HEK293T (cell line): ENCODE measurements around the gene CEP95.

Experiments
- ELF4 ChIP-seq: fragments of 450-650 bp; IDR thresholded peaks from 2 replicates; pipeline ENCODE4 v1.6.1; 2017; ENCODE audit warnings: antibody characterized with exemption
- FOXK2 ChIP-seq: fragments of 450-650 bp; IDR thresholded peaks from 2 replicates; pipeline ENCODE4 v1.6.1; 2016; ENCODE audit warnings: mild to moderate bottlenecking
- SUZ12 ChIP-seq: fragments of 450-650 bp; IDR thresholded peaks from 2 replicates; pipeline ENCODE4 v1.6.1; 2016; ENCODE audit warnings: mild to moderate bottlenecking

DNA sequence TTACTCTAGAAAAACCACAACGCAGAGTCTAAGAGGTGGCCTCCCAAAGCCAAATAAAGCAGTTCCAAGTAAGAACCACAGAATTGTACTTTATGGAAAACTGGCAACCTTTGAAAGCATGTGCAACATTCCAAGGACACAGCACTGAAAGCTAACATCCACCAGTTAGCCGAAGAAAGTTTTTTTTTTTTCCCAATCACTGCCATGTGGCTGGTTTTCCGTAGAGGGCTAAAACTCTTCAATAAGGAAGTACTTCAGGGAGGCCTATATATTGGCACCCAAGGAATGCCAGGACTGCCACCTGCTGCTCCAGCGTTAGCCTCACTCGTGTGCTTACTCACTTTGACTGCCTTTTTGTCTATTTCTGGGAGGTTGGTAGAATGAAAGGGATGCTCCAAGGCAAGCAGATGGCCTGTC, 25.2 kb downstream of the CEP95 start:
- TF ChIP-seq ELF4: no peak
- no peak for TF ChIP-seq SUZ12
- TF ChIP-seq FOXK2: no peak
